OCI-LY1 (cell line): ENCODE measurements around the gene SOD2.
A peak's percentile ranks its signal among the peaks of the same experiment; 100 is the strongest.

Experiments
- H2AFZ ChIP-seq: fragments of 200-600 bp; sonication (generic), shearing (Covaris generic); 2 replicates; pipeline ENCODE4 v1.6.0; 2014; ENCODE audit warnings: antibody characterized with exemption, mild to moderate bottlenecking, low read length
- H3F3A ChIP-seq: fragments of 200-600 bp; sonication (generic), shearing (Covaris generic); 2 replicates; pipeline ENCODE4 v1.6.0; 2014; ENCODE audit warnings: mild to moderate bottlenecking, antibody characterized with exemption, low read length, moderate library complexity; ENCODE audit not compliant: insufficient read depth
- H3K27ac ChIP-seq: fragments of 200-600 bp; sonication (generic); 2 replicates; pipeline ENCODE4 v1.5.1; 2014; ENCODE audit warnings: low read length, mixed run types, mild to moderate bottlenecking, low read depth; ENCODE audit not compliant: poor library complexity, severe bottlenecking
- H3K27me3 ChIP-seq: fragments of 200-600 bp; sonication (generic); 2 replicates; pipeline ENCODE4 v1.6.0; 2014; ENCODE audit warnings: antibody characterized with exemption, mild to moderate bottlenecking, low read length, moderate library complexity; ENCODE audit not compliant: insufficient read depth
- H3K36me3 ChIP-seq: fragments of 200-600 bp; sonication (generic); 2 replicates; pipeline ENCODE4 v1.6.1; 2014; ENCODE audit warnings: mild to moderate bottlenecking, antibody characterized with exemption, low read length, moderate library complexity, mixed read lengths; ENCODE audit not compliant: insufficient read depth
- H3K4me1 ChIP-seq: fragments of 200-600 bp; sonication (generic); 2 replicates; pipeline ENCODE4 v1.5.1; 2014; ENCODE audit warnings: mild to moderate bottlenecking, low read length, moderate library complexity; ENCODE audit not compliant: insufficient read depth, severe bottlenecking
- H3K4me2 ChIP-seq: fragments of 200-600 bp; sonication (generic), shearing (Covaris generic); 2 replicates; pipeline ENCODE4 v1.6.1; 2014; ENCODE audit warnings: low read length
- H3K4me3 ChIP-seq: fragments of 200-600 bp; sonication (generic); 2 replicates; pipeline ENCODE4 v1.5.1; 2014; ENCODE audit warnings: low read length, low read depth, mild to moderate bottlenecking, mixed read lengths; ENCODE audit not compliant: poor library complexity, severe bottlenecking
- H3K79me2 ChIP-seq: fragments of 200-600 bp; shearing (Covaris generic); 2 replicates; pipeline ENCODE4 v1.6.1; 2016; ENCODE audit warnings: mixed run types, low read length, mixed read lengths; ENCODE audit not compliant: insufficient read depth
- H3K9ac ChIP-seq: fragments of 200-600 bp; sonication (generic), shearing (Covaris generic); 2 replicates; pipeline ENCODE4 v1.6.1; 2014; ENCODE audit warnings: mild to moderate bottlenecking, low read length, mixed read lengths
- H3K9me2 ChIP-seq: fragments of 200-600 bp; sonication (generic), shearing (Covaris generic); 2 replicates; pipeline ENCODE4 v1.6.1; 2014; ENCODE audit warnings: low read depth, mild to moderate bottlenecking, low read length, mixed read lengths
- H3K9me3 ChIP-seq: fragments of 200-600 bp; shearing (Covaris generic); 2 replicates; pipeline ENCODE4 v1.6.1; 2014; ENCODE audit warnings: low read length, mixed read lengths
- H4K20me1 ChIP-seq: fragments of 200-600 bp; sonication (generic), shearing (Covaris generic); 2 replicates; pipeline ENCODE4 v1.6.0; 2016; ENCODE audit warnings: mild to moderate bottlenecking, low read length; ENCODE audit not compliant: insufficient read depth
- EZH2 ChIP-seq: fragments of 200-600 bp; sonication (generic), shearing (Covaris generic); IDR thresholded peaks from 2 replicates; pipeline ENCODE4 v1.8.0; 2017; ENCODE audit warnings: borderline replicate concordance, mixed run types, mild to moderate bottlenecking, antibody characterized with exemption, low read length, moderate library complexity, mixed read lengths
- TF ChIP-seq, protein P1 (sequence below): fragments of 200-600 bp; sonication (generic), shearing (Covaris generic); IDR thresholded peaks from 2 replicates; pipeline ENCODE4 v1.5.1; 2017; ENCODE audit warnings: mild to moderate bottlenecking, antibody characterized with exemption, low read length, moderate library complexity, mixed read lengths

The SOD2 gene

DNA sequence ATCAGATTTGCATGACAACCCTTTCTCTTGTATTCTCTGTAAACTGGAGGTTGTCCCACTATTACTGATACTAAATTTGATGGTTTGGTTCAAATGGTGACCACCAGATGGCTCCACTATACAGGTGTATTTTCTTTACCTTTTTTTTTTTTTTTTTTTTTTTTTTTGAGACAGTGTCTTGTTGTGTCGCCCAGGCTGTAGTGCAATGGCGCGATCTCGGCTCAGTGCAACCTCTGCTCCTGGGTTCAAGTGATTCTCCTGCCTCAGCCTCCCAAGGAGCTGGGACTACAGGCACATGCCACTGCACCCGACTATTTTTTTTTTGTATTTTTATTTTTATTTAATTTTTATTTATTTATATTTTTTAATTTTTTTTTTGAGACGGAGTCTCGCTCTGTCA is 27.7 kb upstream of the SOD2 start:
- Histone ChIP-seq H3K4me3 (no peak overlapping the region), H3K79me2 (peaks cover 20% of the 10 kb centered on the region), H3K9me3 (no peaks in the 10 kb centered on the region), H3K36me3 (peaks cover 18% of the 10 kb centered on the region), H3K4me1 (peaks cover 11% of the 10 kb centered on the region), H3K27ac (no peak overlapping the region), H3K9me2 (no peaks in the 10 kb centered on the region), H3K4me2 (no peak overlapping the region), H2AFZ (no peak overlapping the region), H4K20me1 (no peaks in the 10 kb centered on the region), H3K9ac (no peak overlapping the region), H3F3A (no peaks in the 10 kb centered on the region), H3K27me3 (no peaks in the 10 kb centered on the region)
- TF ChIP-seq, protein P1, sequence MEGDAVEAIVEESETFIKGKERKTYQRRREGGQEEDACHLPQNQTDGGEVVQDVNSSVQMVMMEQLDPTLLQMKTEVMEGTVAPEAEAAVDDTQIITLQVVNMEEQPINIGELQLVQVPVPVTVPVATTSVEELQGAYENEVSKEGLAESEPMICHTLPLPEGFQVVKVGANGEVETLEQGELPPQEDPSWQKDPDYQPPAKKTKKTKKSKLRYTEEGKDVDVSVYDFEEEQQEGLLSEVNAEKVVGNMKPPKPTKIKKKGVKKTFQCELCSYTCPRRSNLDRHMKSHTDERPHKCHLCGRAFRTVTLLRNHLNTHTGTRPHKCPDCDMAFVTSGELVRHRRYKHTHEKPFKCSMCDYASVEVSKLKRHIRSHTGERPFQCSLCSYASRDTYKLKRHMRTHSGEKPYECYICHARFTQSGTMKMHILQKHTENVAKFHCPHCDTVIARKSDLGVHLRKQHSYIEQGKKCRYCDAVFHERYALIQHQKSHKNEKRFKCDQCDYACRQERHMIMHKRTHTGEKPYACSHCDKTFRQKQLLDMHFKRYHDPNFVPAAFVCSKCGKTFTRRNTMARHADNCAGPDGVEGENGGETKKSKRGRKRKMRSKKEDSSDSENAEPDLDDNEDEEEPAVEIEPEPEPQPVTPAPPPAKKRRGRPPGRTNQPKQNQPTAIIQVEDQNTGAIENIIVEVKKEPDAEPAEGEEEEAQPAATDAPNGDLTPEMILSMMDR = peak; percentile 52
- no peak for TF ChIP-seq EZH2

DNA sequence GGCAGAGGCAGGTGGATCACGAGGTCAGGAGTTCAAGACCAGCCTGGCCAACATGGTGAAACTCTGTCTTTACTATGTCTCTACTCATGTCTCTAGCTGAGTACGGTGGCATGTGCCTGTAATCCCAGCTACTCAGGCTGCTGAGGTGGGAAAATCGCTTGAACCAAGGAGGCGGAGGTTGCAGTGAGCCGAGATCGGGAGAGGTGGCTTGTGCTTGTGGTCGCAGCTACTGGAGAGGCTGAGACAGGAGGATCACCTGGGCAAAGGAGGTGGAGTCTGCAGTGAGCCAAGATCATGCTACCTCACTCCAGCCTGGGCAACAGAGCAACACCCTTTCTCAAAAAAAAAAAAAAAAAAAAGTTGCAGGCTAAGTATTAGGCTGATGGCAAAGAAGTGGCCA is 26.2 kb upstream of the SOD2 start:
- H3K4me3 ChIP-seq = no peak overlapping the region
- no peaks in the 10 kb centered on the region for H3K9me3 ChIP-seq
- H3K27ac ChIP-seq = no peak overlapping the region
- H3K4me1 ChIP-seq = no peaks in the 10 kb centered on the region
- no peak for TF ChIP-seq EZH2
- TF ChIP-seq, protein P1 = no peak
- H3K27me3 ChIP-seq = no peaks in the 10 kb centered on the region
- no peak overlapping the region for H3K4me2 ChIP-seq
- no peak overlapping the region for H3K9ac ChIP-seq
- H3F3A ChIP-seq = no peaks in the 10 kb centered on the region
- peaks cover 16% of the 10 kb centered on the region for H3K36me3 ChIP-seq
- peaks cover 12% of the 10 kb centered on the region for H3K79me2 ChIP-seq
- no peaks in the 10 kb centered on the region for H4K20me1 ChIP-seq
- no peaks in the 10 kb centered on the region for H3K9me2 ChIP-seq
- no peak overlapping the region for H2AFZ ChIP-seq

DNA sequence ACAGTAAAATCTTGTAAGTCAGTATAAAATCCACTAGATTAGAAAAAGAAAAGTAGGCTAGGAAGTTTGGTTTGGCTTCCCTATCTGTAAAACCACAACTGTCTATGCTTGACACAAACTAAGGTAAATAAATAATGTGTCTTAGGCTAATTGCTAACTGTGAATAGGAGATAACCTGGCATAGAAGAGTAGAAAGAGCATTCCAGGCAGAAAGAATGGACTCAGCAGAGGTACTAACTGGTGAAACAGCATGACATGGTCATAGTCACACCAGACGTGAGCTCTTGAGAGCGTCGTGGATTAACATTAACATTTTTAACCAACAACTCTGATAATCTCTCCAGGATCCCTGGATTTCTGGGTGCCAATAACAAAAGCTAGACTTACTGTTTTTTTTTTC is 25.6 kb upstream of the SOD2 start:
- H3K4me3 ChIP-seq = no peak overlapping the region
- no peaks in the 10 kb centered on the region for H3K4me1 ChIP-seq
- no peak overlapping the region for H3K9ac ChIP-seq
- TF ChIP-seq, protein P1 = no peak
- no peak for TF ChIP-seq EZH2
- H3K36me3 ChIP-seq = peaks cover 9% of the 10 kb centered on the region
- H3K27ac ChIP-seq = no peak overlapping the region
- no peaks in the 10 kb centered on the region for H3F3A ChIP-seq
- H3K4me2 ChIP-seq = no peak overlapping the region
- no peaks in the 10 kb centered on the region for H3K9me3 ChIP-seq
- no peaks in the 10 kb centered on the region for H3K9me2 ChIP-seq
- H3K27me3 ChIP-seq = no peaks in the 10 kb centered on the region
- H4K20me1 ChIP-seq = no peaks in the 10 kb centered on the region
- H3K79me2 ChIP-seq = peaks cover 6% of the 10 kb centered on the region; the same call in 1 of the 2 replicates
- H2AFZ ChIP-seq = no peak overlapping the region
